Bronchial epithelial cell (primary cell): ENCODE results near the gene TMEM45A. TPM values are rescaled to one million over a fixed set of nuclear protein-coding genes. Genes with fewer than 3 reads are reported as not detected.
A peak's percentile ranks its signal among the peaks of the same experiment; 100 is the strongest.

Source experiments
- DNase-seq: peaks from one replicate; pipeline ENCODE4 v3.0.0-alpha.2; 2010; ENCODE audit warnings: low read depth
- FAIRE-seq: peaks from 2 replicates; lab custom pipeline; 2011; peaks lifted over from hg19 to GRCh38; lab: Jason Lieb, UNC
- H3K27me3 ChIP-seq: 2 replicates; pipeline ENCODE4 v1.5.1; 2011; ENCODE audit warnings: low read length; ENCODE audit not compliant: control insufficient read depth, insufficient read depth
- H3K36me3 ChIP-seq: 2 replicates; pipeline ENCODE4 v1.5.1; 2011; ENCODE audit warnings: low read length; ENCODE audit not compliant: control insufficient read depth, insufficient read depth
- H3K4me3 ChIP-seq: 2 replicates; pipeline ENCODE4 v1.5.1; 2011; ENCODE audit warnings: mild to moderate bottlenecking, low read depth, low read length, control low read depth
- total RNA-seq: library from RNA; depleted of rRNA; stranded (reverse); fragments of >200 nt; gene quantifications from 2 replicates; pipeline ENCODE4 v1.2.1, GENCODE V29; 2014
- TF ChIP-seq, protein P1 (sequence below): IDR thresholded peaks from 2 replicates; pipeline ENCODE4 v1.5.1; 2011; ENCODE audit warnings: mild to moderate bottlenecking, moderate library complexity, low read length, control low read depth, inconsistent platforms; ENCODE audit not compliant: insufficient read depth, severe bottlenecking

Gene TMEM45A
- total RNA-seq, 1 donor from 2014 or later: 6.8 TPM

GRCh38 chr3:100518983-100519382, 26.6 kb downstream of the TMEM45A start:
- peak; percentile 38 for DNase-seq
- no peak overlapping the region for H3K4me3 ChIP-seq
- no peaks in the 10 kb centered on the region for H3K27me3 ChIP-seq
- H3K36me3 ChIP-seq: no peaks in the 10 kb centered on the region
- FAIRE-seq: no peak
- TF ChIP-seq, protein P1, sequence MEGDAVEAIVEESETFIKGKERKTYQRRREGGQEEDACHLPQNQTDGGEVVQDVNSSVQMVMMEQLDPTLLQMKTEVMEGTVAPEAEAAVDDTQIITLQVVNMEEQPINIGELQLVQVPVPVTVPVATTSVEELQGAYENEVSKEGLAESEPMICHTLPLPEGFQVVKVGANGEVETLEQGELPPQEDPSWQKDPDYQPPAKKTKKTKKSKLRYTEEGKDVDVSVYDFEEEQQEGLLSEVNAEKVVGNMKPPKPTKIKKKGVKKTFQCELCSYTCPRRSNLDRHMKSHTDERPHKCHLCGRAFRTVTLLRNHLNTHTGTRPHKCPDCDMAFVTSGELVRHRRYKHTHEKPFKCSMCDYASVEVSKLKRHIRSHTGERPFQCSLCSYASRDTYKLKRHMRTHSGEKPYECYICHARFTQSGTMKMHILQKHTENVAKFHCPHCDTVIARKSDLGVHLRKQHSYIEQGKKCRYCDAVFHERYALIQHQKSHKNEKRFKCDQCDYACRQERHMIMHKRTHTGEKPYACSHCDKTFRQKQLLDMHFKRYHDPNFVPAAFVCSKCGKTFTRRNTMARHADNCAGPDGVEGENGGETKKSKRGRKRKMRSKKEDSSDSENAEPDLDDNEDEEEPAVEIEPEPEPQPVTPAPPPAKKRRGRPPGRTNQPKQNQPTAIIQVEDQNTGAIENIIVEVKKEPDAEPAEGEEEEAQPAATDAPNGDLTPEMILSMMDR: no peak

DNA sequence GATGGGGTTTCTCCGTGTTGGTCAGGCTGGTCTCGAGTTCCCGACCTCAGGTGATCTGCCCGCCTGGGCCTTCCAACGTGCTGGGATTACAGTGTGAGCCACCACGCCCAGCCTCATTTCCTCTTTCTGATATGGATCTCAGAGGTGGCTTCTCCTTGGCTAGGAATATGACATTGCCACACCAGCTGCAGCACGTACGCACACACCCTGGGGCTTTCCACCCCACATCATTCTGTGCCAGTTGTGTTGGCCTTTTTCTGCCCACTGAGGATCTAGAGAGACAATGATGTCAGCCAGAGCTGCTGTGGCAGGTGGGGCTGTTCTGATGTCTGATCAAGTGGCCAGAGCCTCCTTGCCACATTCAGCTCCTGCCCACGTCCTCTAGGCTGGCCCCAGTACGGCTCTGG, 29.0 kb downstream of the TMEM45A start:
- TF ChIP-seq, protein P1: no peak
- FAIRE-seq: no peak
- Histone ChIP-seq H3K4me3 (no peak overlapping the region), H3K27me3 (no peaks in the 10 kb centered on the region), H3K36me3 (no peaks in the 10 kb centered on the region)
- no peak for DNase-seq

- FAIRE-seq: no peak
- no peaks in the 10 kb centered on the region for H3K27me3 ChIP-seq
- TF ChIP-seq, protein P1: no peak
- H3K36me3 ChIP-seq: no peaks in the 10 kb centered on the region
- no peak for DNase-seq
- H3K4me3 ChIP-seq: no peak overlapping the region
Observed at GRCh38 chr3:100522125-100522524, 29.7 kb downstream of the TMEM45A start.

DNA sequence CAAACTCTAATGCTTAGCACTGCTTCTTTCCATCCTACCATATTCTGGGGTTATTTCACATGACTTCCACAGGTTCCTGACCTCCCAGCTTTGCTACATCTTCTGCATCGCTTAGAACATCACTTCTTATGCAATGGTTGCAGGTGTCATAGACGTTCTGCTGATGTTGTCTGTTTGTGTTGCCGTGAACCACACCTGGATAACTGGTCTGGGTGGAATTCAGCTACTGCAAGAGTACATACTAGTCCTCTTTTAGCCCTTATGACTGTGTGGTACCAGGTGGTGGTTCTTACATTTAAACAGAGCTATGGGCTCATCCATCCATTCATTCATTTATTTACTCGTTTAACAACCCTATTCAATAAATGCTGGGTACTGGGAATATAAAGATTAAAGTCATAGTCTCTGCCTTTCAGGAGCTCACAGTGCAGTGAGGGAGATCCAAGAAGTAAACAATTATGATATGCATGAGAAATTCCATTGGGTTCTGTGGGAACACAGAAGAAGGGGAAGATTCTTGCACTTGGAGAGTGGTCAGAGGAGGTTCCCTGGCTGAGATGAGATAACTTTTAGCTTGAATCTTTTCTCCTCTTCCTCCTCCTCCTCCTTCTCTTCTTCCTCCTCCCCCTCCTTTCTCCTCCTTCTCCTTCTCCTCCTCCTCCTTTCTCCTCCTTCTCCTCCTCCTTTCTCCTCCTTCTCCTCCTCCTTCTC, 30.8 kb downstream of the TMEM45A start:
- Histone ChIP-seq H3K27me3 (no peaks in the 10 kb centered on the region), H3K36me3 (no peaks in the 10 kb centered on the region), H3K4me3 (no peak overlapping the region)
- peak; percentile 70 for FAIRE-seq
- DNase-seq: no peak
- TF ChIP-seq, protein P1: no peak

DNA sequence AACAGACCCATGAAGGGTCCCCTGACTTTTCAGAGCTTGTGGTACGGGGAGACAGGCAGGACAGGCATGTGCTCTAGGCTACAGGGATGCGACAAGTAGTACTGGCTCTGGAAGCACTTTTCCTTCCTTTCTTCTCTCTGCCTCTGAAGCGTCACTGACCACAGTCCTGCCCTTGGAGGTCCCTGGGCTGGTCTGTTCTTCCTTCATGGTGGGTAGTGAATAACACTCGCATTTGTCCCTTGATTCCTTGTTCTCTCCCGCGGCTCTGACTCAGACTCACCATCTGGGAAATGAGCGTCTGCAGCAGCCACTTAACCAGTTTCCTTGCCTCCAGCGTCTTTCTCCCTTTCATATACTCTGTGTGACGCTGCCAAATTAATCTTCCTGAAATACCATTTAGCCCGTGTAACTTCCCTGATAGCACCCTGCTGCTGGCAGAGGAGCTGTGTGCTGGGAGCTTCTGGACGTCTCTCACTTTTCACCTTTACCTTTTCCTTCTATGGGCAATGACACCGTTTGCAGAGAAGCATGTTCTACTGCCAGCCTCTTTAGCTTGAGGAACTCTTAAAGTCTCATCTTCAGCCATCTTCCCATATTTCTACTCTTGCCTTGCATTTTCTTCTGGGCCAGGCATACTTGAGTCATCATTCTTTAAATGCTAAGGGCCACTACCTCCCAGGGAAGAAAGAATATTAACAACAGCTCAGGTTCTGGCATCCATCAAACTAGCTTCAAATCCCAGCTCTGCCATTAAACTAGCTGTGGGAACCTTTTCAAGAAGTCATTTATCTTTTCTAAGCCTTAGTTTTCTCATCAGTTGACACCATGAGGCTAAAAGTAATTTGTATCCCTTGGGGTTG, 33.6 kb downstream of the TMEM45A start:
- TF ChIP-seq, protein P1: no peak
- FAIRE-seq (peak; percentile 79), DNase-seq (peak; percentile 80)
- Histone ChIP-seq H3K36me3 (no peaks in the 10 kb centered on the region), H3K4me3 (no peak overlapping the region), H3K27me3 (no peaks in the 10 kb centered on the region)
